ENCODE data around the gene UCK2.

UCK2 gene

DNA sequence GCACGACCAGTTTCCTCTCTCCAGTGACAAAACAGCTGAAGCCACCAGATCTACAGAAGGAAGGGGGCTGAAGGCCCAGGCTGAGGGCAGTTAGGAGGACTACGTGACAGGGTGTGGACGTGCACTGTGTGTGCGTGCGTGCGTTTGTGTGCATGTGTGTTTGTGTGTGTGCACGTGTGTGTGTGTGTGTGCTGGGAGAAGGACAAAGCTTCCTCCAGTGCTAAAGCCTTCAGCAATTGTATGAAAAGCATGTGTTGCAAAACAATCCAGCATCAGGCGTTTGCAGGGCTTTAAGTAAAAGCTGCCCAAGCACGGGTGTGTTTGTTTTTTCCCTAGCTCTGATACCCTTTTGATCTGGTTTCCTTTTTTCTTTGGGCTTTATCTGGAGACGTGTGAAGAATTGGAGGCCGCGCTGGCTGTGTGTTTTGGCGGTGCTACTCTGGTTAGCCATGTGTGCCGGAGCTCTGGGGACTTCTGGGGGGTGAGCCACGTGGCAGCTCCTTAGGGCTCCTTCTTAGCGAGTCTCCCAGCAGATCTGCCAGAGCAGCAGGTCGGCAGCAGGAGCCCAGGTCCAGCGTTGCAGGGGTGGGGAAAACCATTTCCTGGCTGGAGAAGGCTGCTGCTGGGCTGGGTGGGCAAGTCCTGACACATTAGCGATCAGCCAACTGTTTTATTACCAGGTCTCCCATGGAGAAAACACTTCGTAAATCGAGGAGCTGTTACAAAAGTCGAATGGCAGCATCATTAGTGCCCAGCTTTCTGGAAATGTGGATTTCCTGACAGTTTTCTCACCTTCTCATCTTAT, 73.4 kb downstream of the UCK2 start:
- no peak for DNase-seq (ENCODE audit: low read depth)

DNA sequence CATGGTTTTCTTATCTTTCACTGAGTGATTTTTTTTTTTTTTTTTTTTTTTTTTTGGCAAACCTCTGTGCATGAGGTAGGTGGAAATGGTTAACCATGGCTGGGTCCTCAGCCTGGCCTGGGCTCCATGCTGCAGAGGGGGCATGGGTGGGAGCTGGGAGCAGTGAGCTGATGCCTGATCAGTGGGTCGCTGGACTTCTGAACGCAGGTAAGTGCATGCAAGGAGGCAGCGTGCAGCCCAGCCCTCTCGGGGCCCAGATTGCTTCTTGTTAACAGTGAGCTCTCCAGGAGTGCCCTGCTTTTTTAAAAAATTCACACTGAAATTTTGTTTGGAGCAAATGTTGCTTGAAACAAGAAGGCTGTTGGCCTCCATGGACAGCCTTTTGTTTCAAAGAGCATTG, 75.2 kb downstream of the UCK2 start:
- no peak for DNase-seq (ENCODE audit: low read depth)

DNA sequence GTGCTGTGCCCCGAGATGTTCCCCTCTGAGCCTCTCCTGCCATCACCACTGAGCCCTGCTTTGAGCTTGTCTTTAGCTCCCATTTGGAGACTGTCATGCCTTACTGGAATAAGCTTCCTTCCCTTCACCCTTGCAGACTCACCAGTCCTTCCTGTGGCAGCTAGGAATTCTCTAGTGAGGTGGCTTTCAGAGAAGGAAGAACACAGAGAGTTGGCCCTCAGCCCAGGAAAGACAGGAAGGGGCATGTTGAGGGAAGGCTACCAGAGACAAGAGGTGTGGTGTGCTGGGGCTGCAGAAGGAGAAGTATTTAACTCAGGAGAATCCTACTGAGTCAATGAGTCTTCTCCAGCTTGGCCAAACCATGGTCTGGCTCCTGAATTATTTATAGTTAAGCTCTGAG, 76.3 kb downstream of the UCK2 start:
- DNase-seq (ENCODE audit: low read depth) = no peak

DNA sequence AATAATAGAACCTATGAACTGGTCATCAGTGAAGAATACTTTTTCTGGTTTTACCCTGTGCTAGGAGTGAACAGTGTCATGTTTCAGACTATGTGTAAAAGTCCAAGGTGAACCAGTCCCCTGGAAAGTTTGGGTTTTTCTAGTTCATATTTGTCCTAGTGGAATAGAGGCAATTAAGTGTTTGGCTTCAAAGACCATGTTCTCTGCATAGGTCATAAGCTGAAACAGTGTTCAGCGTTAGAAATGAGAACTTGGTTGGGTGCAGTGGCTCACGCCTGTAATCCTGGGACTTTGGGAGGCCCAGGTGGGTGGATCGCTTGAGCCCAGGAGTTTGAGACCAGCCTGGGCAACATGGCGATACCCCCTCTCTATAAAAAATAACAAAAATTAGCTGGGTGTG, 77.5 kb downstream of the UCK2 start:
- no peak for DNase-seq (ENCODE audit: low read depth)

DNA sequence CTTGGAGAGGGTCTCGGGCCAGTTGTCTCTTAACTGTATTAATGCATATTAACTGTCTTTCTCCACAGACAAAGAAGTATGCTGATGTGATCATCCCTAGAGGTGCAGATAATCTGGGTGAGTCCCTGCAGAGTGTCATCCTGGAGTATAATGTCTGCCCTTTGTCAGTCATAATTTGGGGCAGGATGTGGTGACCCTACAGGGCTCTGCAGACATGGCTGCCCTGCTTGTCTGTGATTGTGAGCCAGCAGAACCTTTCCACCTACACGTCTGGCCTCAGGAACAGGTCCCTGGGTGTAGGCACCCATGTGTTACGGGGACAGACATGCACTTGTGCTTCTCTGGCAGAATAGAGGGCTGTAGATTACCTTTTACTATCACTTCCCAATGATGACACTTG, 78.4 kb downstream of the UCK2 start:
- no peak for DNase-seq (ENCODE audit: low read depth)

DNA sequence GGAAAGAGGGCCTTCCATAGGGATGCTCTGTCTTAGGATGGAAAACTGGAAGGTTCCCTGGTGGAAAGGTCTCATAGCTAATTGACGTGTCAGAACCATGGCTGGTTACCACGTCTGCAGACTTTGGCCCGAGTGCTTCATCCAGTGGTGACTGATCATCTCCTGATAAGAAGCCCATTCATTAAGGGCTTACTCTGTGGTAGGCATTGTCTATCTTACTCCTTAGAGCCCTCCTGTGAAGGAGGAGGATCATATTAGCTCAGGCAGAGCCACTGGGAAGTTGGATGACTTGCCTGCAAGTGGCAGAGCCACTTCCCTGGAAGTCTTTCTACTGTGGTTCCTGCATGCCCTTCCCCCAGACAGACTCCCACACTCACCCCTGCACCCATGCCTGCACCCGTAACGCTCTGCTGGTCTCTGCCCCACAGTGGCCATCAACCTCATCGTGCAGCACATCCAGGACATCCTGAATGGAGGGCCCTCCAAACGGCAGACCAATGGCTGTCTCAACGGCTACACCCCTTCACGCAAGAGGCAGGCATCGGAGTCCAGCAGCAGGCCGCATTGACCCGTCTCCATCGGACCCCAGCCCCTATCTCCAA, 79.9 kb downstream of the UCK2 start:
- DNase-seq (ENCODE audit: low read depth) = no peak

DNA sequence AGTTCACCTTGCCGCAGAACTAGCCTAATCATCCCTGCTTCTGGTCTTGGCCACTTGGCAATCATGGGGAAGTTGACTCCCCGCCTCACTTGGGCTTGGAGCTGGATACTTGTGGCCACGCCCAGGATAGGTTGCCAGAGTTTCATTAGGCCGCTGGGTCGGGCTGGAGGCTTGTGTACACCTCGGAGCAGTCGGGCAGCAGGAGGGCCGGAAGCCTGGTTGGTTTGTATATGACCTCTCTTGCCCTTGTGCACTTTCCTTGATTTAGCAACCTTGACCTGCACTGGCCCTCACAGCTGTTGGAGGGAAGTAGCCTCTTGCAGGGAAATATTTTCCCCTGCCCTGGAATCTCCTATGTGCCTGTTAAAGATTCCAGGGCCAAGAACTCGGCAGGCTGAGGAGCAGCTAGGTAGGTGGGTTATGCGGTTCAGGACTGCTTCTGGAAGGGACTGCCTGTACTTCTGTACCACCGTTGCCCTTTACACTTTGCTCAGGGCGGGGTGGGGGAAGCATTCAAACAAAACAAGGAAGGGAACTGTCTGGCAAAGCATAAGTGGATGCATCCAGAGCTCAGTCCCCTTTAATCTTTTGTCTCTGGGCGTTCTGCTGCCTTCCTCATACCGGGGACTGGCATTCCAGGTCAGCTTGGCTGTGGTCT, 83.5 kb downstream of the UCK2 start:
- no peak for DNase-seq (ENCODE audit: low read depth)

DNA sequence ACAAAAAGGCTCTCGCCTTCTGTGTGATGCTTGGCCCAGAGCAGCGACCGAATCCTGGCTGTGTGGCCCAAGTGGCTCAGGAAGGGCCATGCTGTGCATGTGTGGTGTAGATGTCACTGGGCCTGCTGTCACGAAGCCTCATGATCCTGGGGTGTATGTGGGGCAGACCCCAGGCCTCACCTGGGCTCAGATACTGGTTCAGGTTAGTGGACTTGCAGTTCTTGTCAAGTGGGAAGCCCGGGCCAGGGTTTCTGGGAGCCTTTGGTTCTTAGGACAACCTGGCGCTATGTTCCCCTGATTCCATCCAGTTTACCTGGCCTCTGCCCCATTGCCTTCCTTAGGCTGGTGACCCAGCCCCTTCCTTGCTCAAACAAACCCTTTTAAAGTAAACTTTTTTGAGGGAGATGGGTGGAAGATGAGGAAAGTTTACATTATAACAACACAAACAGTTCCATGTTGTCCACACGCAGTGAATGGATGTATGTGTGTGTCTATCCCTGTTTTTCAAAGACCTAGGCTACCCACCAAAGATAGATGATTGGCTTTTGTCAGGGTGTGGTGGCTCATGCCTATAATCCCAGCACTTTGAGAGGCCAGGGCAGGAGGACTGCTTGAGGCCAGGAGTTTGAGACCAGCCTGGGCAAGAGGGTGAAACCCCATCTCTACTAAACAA, 84.3 kb downstream of the UCK2 start:
- no peak for DNase-seq (ENCODE audit: low read depth)

DNA sequence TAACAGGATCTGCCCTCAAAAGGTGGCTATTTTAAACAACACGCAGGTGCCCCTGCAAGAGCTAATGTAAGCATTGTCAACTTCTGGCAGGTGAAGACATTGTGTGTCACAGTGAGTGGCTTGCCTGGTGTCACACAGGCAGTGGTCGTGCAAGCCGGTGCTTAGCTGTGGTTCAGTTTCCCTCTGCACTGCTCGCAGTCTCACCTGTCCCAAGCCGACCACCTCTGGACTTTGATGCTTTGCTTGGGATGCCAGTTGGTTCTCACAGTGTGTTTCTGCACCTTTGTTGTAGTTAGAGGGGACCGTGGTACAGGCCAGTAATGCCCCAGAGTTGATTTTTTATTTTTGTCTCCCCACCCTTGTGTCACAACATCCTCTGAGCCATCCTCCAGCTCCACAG, 85.2 kb downstream of the UCK2 start:
- DNase-seq (ENCODE audit: low read depth) = no peak

DNA sequence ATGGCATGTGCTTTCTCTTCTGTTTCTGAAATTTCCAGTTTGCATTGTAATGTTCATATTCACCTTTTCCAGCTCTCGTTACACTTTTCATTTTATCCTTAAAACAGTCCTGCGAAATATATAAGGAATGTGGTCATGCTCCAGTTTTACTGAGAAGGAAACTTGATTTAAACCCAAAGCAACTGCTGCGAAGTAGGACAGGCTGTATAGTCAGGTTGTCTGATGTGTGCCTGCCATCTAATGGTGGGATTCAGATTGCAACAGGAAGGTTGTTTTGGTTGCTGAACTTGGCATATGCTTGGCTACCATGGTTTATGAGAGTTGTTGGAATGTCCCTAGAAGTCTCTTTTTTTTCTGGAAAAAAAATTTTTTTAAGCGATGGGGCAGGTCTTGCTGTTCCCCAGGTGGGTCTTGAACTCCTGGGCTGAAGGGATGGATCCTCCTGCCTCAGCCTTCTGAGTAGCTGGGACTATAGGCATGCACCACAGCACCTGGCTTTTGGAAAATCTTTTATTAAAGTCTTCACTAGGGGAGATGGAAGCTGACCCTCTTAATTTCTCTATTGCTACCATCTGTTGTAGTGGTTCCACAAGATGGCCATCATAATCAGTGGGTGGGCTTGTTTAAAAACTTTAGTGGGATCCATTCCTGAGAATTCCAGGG, 86.9 kb downstream of the UCK2 start:
- DNase-seq (ENCODE audit: low read depth) = no peak

DNA sequence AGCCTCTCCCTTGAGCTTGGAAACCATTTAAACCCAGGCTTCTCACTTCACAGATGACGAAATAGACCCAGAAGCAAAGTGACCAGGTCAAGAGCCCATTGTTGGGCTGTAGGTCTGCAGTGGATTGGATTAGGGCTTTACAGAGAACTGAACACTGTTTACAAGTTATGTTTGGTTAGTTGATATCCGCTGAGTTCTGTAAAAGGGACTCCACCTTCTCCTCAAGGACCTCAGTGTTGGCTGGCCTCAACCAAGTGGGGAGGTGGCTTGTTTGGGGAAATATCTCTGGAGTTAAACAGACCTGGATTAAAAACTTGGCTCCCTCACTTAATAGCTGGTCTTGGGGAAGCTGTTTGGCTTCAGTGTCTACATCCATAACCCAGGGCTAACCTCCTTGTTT, 88.1 kb downstream of the UCK2 start:
- DNase-seq (ENCODE audit: low read depth) = no peak

DNA sequence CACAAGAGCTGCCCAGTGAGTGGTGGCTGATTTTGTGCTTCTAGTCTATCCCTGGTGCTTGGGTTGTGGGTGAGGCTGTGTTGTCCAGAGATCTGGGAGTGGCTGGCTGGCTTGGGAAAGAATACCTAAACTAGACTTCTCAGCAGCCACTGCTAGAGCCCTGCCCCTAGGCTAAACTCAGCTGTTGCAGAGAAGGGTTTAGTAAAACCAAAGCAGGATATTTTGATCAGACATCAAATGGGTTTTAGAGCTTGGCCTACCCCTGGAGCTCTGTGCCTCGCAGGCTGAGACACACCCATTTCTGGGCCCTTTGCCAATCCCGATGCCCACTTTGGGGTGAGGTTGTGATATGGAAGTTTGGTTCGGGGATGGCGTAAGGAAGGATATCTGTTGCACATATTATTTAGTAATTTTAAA, 88.5 kb downstream of the UCK2 start:
- no peak for DNase-seq (ENCODE audit: low read depth)

DNA sequence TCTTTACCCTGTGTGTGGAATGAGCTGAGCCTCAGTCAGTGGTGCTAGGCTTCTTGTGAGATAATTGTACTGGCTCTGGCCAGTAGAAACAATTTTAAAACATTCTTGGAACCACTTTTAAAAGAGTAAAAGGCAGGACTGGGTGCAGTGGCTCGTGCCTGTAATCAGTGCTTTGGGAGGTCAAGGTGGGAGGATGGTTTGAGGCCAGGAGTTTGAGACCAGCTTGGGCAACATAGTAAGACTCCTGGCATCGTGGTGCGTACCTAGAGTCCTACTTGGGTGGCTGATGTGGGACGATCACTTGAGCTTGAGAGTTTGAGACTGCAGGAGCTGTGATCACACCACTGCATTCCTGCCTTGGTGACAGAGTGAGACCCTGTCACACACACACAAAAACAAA, 89.8 kb downstream of the UCK2 start:
- DNase-seq (ENCODE audit: low read depth) = no peak

DNA sequence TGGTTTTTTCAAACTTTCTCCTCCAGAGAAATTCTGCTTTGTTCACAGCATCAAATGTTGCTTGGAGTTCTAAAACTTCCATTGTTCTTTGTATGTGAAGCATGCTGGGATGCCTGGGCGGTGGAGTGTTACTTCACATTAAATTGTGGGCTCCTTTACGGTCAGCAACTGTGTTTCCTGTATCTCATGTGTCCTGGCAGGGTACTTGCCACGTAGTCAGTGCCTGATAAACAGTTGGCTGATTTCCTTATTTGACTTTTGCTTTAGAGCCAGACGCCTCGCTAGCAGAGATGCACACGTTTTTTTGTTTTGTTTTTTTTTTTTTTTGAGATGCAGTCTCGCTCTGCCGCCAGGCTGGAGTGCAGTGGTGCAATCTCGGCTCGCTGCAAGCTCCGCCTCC, 96.7 kb downstream of the UCK2 start:
- DNase-seq (ENCODE audit: low read depth) = no peak

DNA sequence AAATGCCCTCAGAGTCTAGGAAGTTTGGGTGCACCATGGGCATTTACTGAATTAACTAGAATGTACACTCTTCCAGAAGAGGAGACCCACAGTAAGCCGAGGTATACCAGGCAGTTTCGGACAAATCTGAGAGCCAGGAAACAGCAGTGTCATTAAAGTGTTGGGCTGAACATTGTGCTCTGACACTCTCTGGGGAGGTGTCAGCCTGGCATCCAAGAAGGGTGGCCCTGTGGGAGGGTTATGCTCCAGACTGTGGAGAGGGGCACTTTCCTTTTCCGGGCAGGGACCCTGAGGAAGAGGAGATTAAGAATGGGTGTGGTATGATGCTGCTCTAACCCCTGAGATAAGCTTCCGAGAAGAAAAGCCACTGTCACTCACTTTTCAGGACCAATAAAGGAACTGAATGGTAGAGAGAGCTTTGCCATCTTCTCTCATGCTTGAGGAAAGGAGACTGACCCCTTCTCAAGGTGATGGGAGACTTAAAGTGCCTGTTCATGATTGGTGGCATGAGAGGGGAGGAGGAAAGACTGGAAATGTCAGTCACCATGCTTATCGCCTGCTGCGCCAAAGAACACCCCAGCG, 98.2 kb downstream of the UCK2 start:
- no peak for DNase-seq (ENCODE audit: low read depth)

DNA sequence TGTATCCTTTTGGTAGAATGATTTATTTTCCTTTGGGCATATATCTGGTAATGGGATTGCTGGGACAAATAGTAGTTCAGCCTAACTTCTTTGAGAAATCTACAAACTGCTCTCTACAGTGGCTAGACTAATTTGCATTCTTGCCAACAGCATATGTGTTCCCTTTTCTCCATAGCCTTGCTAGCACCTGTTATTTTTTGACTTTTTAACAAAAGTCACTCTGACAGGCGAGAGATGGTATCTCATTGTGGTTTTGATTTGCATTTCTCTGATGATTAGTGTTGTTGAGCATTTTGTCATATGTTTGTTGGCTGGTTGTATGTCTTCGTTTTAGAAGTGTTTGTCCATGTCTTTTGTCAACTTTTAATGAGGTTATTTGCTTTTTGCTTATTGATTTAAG, 99.8 kb downstream of the UCK2 start:
- DNase-seq (ENCODE audit: low read depth) = no peak

DNA sequence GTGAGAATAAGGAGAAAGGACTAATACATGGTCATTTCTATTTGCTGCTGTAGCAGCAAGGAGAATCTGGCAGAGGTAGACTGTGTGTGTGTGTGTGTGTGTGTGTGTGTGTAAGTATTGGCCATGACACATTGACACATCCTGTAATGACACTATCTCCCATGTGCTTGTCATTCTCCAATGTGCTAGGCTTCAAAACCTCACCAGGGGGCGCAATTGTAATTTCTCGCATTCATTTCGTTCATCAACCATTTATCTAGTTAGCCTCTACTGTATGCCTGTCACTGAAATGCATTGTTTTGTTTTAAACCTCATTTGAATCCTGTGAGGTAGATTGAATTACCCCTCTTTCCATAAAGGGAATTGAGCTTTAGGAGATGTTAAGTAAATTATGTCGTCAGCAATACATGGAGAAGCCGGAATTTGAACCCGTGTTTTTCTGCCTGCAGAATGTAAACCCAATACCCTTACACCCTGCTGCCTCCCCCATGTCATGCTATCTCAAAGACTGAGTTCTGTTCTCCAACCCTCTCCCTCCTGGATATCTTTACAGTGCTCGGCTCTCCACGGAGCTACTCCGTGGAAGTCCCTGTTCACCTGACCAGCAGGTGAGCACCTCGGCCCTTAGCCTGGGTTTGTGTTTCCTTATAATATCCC, 100.8 kb downstream of the UCK2 start:
- DNase-seq (ENCODE audit: low read depth) = no peak

DNA sequence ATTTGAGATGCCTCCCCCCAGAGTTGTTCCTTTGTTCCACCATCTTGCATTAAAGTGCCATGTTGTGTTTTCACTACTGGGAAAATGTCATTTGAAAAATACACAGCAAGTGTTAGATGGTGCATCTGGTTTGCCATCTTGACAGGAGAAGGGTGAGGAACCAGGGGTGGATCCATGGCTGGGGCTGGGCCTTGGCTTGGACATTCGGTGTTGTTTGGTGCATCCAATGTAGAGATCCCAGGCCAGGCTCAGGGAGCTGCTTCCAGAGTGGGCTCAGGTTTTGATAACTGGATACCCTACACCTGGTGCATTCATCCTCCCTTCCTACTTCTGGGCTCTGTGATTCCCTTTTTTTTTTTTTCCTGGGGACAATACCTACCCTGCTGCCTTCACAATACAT, 103.5 kb downstream of the UCK2 start:
- no peak for DNase-seq (ENCODE audit: low read depth)

DNA sequence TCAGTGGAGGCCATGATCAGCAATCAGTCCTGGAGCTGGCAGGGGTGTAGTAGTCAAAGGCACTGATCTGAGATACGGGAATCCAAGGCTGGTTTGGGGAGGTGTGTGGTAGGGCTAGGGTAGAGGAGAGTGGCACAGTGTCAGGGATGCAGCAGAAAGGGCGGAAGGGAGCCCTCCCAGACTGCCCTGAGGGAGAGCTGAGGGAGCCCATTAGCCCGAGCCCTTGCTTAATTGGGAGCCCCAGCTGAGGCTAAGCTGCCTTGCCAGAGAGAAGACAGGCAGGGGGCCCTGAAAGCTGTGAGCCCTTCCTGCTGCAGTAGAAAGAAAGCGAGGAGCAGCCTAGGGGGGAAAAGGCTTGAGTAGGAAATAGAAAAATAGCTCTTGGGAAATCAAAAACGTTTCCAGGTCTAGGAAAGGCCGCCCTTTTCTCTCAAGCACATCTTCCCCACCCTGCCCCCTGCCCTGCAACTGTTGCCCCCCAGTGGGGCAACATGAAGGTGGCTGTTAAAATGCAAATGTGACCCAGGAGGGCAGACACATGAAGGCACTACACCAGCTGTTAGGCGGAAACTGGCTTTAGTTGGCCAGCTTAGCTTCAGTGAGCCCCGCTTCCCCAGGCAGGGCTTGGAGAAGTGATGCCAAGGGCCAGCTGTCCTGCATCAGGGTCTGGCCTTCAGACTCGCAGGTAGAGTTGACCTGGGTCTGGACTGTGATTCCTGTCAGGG, 106.2 kb downstream of the UCK2 start:
- no peak for DNase-seq (ENCODE audit: low read depth)

DNA sequence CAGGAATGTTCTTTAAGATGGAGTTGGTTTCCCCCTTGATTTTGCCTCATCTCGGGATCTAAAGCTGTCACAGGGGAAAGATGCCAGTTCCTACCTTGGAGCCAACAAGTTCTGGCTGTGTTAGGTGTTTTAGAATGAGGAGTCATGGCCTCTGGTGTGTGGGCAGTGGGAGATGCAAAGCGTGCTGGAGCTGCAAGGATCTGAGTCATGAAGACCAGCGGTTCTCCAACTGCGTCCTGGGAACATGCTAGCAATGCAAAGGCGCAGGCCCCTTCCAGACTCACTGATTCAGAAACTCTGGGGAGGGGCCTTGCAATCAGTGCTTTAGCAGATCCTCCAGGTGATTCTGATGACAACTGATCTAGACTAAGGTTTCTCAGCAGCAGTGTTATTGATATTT, 109.1 kb downstream of the UCK2 start:
- no peak for DNase-seq (ENCODE audit: low read depth)

DNA sequence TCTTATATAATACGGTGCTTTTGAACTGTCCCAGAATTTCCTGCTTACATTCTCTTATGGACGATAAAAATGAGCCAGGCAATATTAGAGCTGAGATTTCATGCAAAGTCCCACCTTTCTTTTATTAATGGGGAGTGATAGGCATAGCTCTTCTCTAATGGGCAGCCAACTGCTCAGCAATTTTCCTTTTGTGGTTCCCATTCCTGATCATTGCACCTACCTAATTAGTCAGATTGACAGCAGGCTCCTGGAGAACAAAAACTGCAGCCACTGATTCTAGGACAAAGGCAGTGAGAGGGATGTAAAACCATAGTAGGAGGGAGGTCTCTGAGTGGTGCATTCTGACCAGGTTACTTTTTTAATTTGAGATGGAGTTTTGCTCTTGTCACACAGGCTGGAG, 110.4 kb downstream of the UCK2 start:
- no peak for DNase-seq (ENCODE audit: low read depth)
